WTC11 (cell line): ENCODE measurements around the gene USP16. TPM values are rescaled to one million over a fixed set of nuclear protein-coding genes. Genes with fewer than 3 reads are reported as not detected.

Experiments
- ATAC-seq: fragments of 200-7000 bp; cut with Tn5 transposase; 2 replicates; pipeline ENCODE4 v1.10.0; 2021; ENCODE audit warnings: mild to moderate bottlenecking, moderate library complexity
- CTCF ChIA-PET: fragments of 300-600 bp; sonication (Branson Sonifier 250); formaldehyde crosslinking; loops from one replicate; lab custom pipeline; 2021; ENCODE audit warnings: antibody characterized with exemption; lab: Charles Lee
- POLR2A ChIA-PET: fragments of 350-600 bp; sonication (Branson Sonifier 250); formaldehyde crosslinking; loops from one replicate; lab custom pipeline; 2021; ENCODE audit warnings: antibody characterized with exemption; lab: Charles Lee
- DNase-seq: peaks from one replicate; pipeline ENCODE4 v3.0.0; 2021; ENCODE audit warnings: low spot score
- H3K27ac Mint-ChIP-seq: 2 replicates; pipeline ENCODE4 v1.8.0; 2021; ENCODE audit warnings: mixed read lengths
- H3K27me3 Mint-ChIP-seq: 2 replicates; pipeline ENCODE4 v1.8.0; 2021; ENCODE audit warnings: low read depth, mild to moderate bottlenecking, moderate library complexity, mixed read lengths
- H3K36me3 Mint-ChIP-seq: 2 replicates; pipeline ENCODE4 v1.8.0; 2021; ENCODE audit warnings: mixed read lengths
- H3K4me1 Mint-ChIP-seq: 2 replicates; pipeline ENCODE4 v1.8.0; 2022; ENCODE audit warnings: mixed read lengths
- H3K4me3 Mint-ChIP-seq: 2 replicates; pipeline ENCODE4 v1.8.0; 2021; ENCODE audit warnings: mild to moderate bottlenecking, moderate library complexity, mixed read lengths
- H3K9me3 Mint-ChIP-seq: 2 replicates; pipeline ENCODE4 v1.8.0; 2021; ENCODE audit warnings: mixed read lengths
- ATF6 ChIP-seq: sonication (generic); formaldehyde crosslinking; IDR thresholded peaks from 2 replicates; pipeline ENCODE4 v1.8.1; 2023; ENCODE audit warnings: mild to moderate bottlenecking, missing genetic modification reagents
- CREB1 ChIP-seq: sonication (generic); formaldehyde crosslinking; IDR thresholded peaks from 2 replicates; pipeline ENCODE4 v1.8.0; 2023; ENCODE audit warnings: mild to moderate bottlenecking, missing genetic modification reagents
- CREM ChIP-seq: sonication (generic); formaldehyde crosslinking; IDR thresholded peaks from 2 replicates; pipeline ENCODE4 v1.8.1; 2022; ENCODE audit warnings: mild to moderate bottlenecking, missing genetic modification reagents, moderate library complexity
- ESRRA ChIP-seq: sonication (generic); formaldehyde crosslinking; IDR thresholded peaks from 2 replicates; pipeline ENCODE4 v1.8.1; 2022; ENCODE audit warnings: mild to moderate bottlenecking, missing genetic modification reagents, borderline replicate concordance
- GTF2I ChIP-seq: fragments of 250-450 bp; sonication (Bioruptor Pico); conservative IDR thresholded peaks from 2 replicates; pipeline ENCODE4 v1.4.0; 2021; ENCODE audit warnings: mild to moderate bottlenecking
- HMGA2 ChIP-seq: fragments of 250-450 bp; sonication (Bioruptor Pico); IDR thresholded peaks from 2 replicates; pipeline ENCODE4 v1.4.0; 2021; ENCODE audit warnings: mild to moderate bottlenecking, moderate library complexity
- NR1H2 ChIP-seq: sonication (generic); formaldehyde crosslinking; IDR thresholded peaks from 2 replicates; pipeline ENCODE4 v1.9.0; 2021; ENCODE audit warnings: mild to moderate bottlenecking, moderate library complexity, missing genetic modification reagents
- PRDM15 ChIP-seq: sonication (generic); formaldehyde crosslinking; IDR thresholded peaks from 2 replicates; pipeline ENCODE4 v1.8.0; 2022; ENCODE audit warnings: missing genetic modification reagents
- USF1 ChIP-seq: sonication (generic); formaldehyde crosslinking; IDR thresholded peaks from 2 replicates; pipeline ENCODE4 v1.8.0; 2022; ENCODE audit warnings: mild to moderate bottlenecking, missing genetic modification reagents
- ZBTB21 ChIP-seq: sonication (generic); formaldehyde crosslinking; IDR thresholded peaks from 2 replicates; pipeline ENCODE4 v1.8.1; 2023; ENCODE audit warnings: mild to moderate bottlenecking, missing genetic modification reagents, borderline replicate concordance
- ZNF232 ChIP-seq: sonication (generic); formaldehyde crosslinking; IDR thresholded peaks from 2 replicates; pipeline ENCODE4 v1.8.0; 2022; ENCODE audit warnings: mild to moderate bottlenecking, missing genetic modification reagents
- ZNF263 ChIP-seq: sonication (generic); formaldehyde crosslinking; IDR thresholded peaks from 2 replicates; pipeline ENCODE4 v1.8.1; 2022; ENCODE audit warnings: low read depth, mild to moderate bottlenecking, moderate library complexity, missing genetic modification reagents
- total RNA-seq: library from RNA; stranded (reverse); gene quantifications from 3 replicates; pipeline ENCODE4 v1.2.3, GENCODE V29; 2021
- TF ChIP-seq, protein P1 (sequence below): sonication (generic); formaldehyde crosslinking; IDR thresholded peaks from 2 replicates; pipeline ENCODE4 v1.8.0; 2022; ENCODE audit warnings: mild to moderate bottlenecking, missing genetic modification reagents
- TF ChIP-seq, protein P2 (sequence below): sonication (generic); formaldehyde crosslinking; IDR thresholded peaks from 2 replicates; pipeline ENCODE4 v1.8.1; 2022; ENCODE audit warnings: low read depth, missing genetic modification reagents, borderline replicate concordance
- TF ChIP-seq, protein P3 (sequence below): sonication (generic); formaldehyde crosslinking; IDR thresholded peaks from 2 replicates; pipeline ENCODE4 v1.8.1; 2022; ENCODE audit warnings: mild to moderate bottlenecking, moderate library complexity, missing genetic modification reagents
- TF ChIP-seq, protein P4 (sequence below): sonication (generic); formaldehyde crosslinking; IDR thresholded peaks from 2 replicates; pipeline ENCODE4 v1.8.1; 2023; ENCODE audit warnings: mild to moderate bottlenecking, missing genetic modification reagents, moderate library complexity

The USP16 gene
- total RNA-seq, 1 experiment from 2014 or later = 20.8 TPM

- TF ChIP-seq PRDM15 (CRISPR knock-in tag) = no peak
- no peak for TF ChIP-seq ESRRA (CRISPR knock-in tag)
- TF ChIP-seq NR1H2 = no peak
- no peak for TF ChIP-seq CREM (CRISPR knock-in tag)
Measured at GRCh38 chr21:29084372-29084771, 59.9 kb downstream of the USP16 start (continued).

DNA sequence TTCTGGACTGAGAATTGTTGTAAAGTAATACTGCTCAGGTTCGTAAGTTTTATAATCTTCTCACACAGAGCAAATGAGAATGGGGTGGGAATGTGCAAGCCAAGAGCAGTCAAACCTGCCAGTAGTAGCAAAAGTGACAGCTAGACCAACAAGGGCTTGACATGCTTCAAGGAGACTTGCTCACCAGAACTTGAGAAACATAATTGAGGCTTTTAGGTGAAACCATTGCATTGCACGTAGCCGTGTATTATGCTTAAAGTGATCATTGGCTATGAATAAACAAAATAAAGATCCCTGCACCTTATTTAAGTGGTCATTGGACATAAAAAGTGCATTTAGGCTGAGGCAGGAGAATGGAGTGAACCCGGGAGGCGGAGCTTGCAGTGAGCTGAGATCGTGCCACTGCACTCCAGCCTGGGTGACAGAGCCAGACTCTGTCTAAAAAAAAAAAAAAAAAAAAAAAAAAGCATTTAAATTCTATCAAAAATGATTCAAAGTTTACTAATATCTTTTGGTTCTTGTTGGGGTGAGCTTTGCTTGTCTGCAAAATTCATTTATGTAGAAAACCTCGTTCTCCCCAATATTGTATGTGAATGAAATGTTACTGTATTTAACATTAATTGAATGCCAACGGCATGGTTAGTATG lies 60.8 kb downstream of the USP16 start:
- H3K4me3 Mint-ChIP-seq = no peak overlapping the region
- H3K27me3 Mint-ChIP-seq = peaks cover 23% of the 10 kb centered on the region
- ChIA-PET CTCF (interaction anchor here (0.6 kb wide), 1 partner anchor 1157 kb away, joined by 3 read pairs; no protein-coding TSS in a partner anchor), POLR2A (no interaction called here)
- no peak overlapping the region for H3K27ac Mint-ChIP-seq
- DNase-seq (no peak), ATAC-seq (no peak)
- no peaks in the 10 kb centered on the region for H3K9me3 Mint-ChIP-seq
- TF ChIP-seq, protein P1, sequence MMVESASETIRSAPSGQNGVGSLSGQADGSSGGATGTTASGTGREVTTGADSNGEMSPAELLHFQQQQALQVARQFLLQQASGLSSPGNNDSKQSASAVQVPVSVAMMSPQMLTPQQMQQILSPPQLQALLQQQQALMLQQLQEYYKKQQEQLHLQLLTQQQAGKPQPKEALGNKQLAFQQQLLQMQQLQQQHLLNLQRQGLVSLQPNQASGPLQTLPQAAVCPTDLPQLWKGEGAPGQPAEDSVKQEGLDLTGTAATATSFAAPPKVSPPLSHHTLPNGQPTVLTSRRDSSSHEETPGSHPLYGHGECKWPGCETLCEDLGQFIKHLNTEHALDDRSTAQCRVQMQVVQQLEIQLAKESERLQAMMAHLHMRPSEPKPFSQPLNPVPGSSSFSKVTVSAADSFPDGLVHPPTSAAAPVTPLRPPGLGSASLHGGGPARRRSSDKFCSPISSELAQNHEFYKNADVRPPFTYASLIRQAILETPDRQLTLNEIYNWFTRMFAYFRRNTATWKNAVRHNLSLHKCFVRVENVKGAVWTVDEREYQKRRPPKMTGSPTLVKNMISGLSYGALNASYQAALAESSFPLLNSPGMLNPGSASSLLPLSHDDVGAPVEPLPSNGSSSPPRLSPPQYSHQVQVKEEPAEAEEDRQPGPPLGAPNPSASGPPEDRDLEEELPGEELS (CRISPR knock-in tag) = no peak
- no peak for TF ChIP-seq NR1H2
- TF ChIP-seq GTF2I (CRISPR knock-in tag) = no peak
- TF ChIP-seq HMGA2 = no peak
- no peak for TF ChIP-seq ZBTB21 (CRISPR knock-in tag)
- no peak for TF ChIP-seq ZNF263 (CRISPR knock-in tag)
- no peak for TF ChIP-seq CREB1 (CRISPR knock-in tag)
- peaks cover 6% of the 10 kb centered on the region for H3K4me1 Mint-ChIP-seq
- no peaks in the 10 kb centered on the region for H3K36me3 Mint-ChIP-seq

- ATAC-seq (no peak), DNase-seq (no peak)
- Mint-ChIP-seq H3K36me3 (no peaks in the 10 kb centered on the region), H3K27ac (no peak overlapping the region), H3K4me1 (peaks cover 6% of the 10 kb centered on the region), H3K4me3 (no peak overlapping the region), H3K9me3 (no peaks in the 10 kb centered on the region), H3K27me3 (peaks cover 12% of the 10 kb centered on the region)
- ChIA-PET POLR2A (no interaction called here), CTCF (interaction anchor here (0.6 to 2.1 kb wide), 4 partner anchors 21 to 396 kb away, joined by 3 to 8 read pairs (median 4); no protein-coding TSS in a partner anchor)
- TF ChIP-seq ZNF263 (CRISPR knock-in tag) (no peak), ATF6 (CRISPR knock-in tag) (no peak), PRDM15 (CRISPR knock-in tag) (no peak), USF1 (CRISPR knock-in tag) (no peak), ZNF232 (CRISPR knock-in tag) (no peak), ESRRA (CRISPR knock-in tag) (no peak)
- TF ChIP-seq, protein P2, sequence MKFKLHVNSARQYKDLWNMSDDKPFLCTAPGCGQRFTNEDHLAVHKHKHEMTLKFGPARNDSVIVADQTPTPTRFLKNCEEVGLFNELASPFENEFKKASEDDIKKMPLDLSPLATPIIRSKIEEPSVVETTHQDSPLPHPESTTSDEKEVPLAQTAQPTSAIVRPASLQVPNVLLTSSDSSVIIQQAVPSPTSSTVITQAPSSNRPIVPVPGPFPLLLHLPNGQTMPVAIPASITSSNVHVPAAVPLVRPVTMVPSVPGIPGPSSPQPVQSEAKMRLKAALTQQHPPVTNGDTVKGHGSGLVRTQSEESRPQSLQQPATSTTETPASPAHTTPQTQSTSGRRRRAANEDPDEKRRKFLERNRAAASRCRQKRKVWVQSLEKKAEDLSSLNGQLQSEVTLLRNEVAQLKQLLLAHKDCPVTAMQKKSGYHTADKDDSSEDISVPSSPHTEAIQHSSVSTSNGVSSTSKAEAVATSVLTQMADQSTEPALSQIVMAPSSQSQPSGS (CRISPR knock-in tag) = no peak
- TF ChIP-seq, protein P3, sequence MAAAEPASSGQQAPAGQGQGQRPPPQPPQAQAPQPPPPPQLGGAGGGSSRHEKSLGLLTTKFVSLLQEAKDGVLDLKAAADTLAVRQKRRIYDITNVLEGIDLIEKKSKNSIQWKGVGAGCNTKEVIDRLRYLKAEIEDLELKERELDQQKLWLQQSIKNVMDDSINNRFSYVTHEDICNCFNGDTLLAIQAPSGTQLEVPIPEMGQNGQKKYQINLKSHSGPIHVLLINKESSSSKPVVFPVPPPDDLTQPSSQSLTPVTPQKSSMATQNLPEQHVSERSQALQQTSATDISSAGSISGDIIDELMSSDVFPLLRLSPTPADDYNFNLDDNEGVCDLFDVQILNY (CRISPR knock-in tag) = no peak
- TF ChIP-seq, protein P4, sequence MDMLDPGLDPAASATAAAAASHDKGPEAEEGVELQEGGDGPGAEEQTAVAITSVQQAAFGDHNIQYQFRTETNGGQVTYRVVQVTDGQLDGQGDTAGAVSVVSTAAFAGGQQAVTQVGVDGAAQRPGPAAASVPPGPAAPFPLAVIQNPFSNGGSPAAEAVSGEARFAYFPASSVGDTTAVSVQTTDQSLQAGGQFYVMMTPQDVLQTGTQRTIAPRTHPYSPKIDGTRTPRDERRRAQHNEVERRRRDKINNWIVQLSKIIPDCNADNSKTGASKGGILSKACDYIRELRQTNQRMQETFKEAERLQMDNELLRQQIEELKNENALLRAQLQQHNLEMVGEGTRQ = no peak
Measured at GRCh38 chr21:29091033-29091432, 66.6 kb downstream of the USP16 start.
